Embryonic facial prominence (tissue), 1 donor: ENCODE data around the gene TMEM196.
"Not testable (repeated sequence)": the region's sequence is repeated elsewhere in the genome, so short reads cannot be mapped to it uniquely, and the experiment has no call there.

Experiments used
- DNase-seq: peaks from one replicate; pipeline ENCODE4 v3.0.0-alpha.2; 2016; ENCODE audit errors: extremely low spot score

TMEM196 gene

DNA sequence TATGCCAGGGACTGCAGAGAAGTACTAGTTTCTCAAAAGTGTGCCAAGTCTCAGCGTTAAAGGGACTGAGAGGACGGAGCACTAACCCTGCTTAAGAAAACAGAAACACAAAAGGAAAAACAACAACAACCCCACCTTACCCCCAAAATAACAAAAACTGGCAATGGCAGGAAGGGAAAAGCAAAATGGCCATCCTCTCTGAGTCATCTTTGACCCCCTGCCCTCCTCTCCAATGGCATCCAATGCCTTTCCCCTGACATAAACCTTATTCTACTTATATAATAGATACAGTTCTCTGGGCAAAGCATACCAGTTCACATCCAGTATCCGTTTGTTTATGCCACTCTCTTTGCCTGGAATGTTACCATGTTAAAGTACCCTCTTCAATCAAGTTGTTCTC, 66.2 kb downstream of the TMEM196 start:
- no peak for DNase-seq

GRCh38 chr7:19705663-19706062, 67.8 kb downstream of the TMEM196 start:
- DNase-seq: no peak

DNA sequence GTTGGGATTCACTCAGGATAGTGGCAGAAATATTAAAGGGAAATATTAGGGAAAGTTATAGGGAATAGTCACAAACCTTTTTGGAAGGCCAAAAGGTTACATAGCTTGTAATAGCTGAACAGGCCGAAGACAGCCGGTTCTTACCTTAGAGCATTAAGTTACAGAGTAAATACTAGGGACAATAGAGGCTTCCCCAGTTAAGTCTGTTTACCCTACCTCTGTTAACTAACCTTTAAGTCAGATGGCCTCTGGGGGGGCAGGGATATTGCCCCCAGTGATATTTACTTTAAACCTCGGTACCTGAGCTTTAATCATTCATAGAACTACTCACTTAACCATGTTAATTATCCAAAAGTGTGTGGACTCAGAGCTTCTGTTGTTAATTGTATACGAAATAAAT, 71.9 kb downstream of the TMEM196 start:
- no peak for DNase-seq

DNA sequence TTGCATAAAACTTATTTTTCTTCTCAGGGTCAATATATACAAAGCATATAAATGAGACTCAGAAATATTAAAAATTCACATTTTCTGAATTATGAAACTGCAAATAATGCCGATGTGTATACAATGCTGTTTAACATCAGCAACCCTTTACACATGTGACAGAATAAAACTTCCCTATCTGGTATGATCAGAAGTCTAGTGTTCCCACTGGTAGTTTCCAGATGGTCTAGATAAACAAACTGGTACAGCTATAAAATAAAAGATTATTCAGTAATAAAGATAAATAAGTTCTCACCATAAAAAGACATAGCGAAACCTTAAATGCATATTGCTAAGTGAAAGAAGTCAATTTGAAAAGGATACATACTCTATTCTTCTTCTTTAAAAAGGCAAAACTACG, 72.5 kb downstream of the TMEM196 start:
- DNase-seq: no peak

GRCh38 chr7:19698331-19698730, 75.1 kb downstream of the TMEM196 start:
- no peak for DNase-seq

DNA sequence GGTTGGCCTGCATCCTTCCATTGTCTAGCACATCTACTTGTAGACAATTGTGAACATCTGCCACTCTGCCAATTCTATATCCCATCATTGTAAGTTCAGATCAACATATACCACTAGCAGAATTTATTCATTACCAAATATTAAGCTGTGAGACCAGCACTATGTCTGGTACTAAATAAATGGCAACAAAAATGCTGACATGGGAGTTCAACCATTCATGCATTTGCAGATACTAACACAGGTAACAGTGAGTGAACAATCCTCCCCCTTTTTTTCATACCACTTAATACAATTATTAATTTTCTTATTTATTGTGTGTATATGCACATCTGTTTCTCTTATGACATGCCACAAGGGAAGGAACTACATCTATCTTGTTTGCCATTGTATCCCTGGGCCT, 76.5 kb downstream of the TMEM196 start:
- DNase-seq: no peak

GRCh38 chr7:19692111-19692828, 81.1 kb downstream of the TMEM196 start:
- no peak for DNase-seq

GRCh38 chr7:19690736-19691135, 82.7 kb downstream of the TMEM196 start:
- DNase-seq: no peak

GRCh38 chr7:19689130-19689529, 84.3 kb downstream of the TMEM196 start:
- DNase-seq: not testable (repeated sequence)

- no peak for DNase-seq
Observed at GRCh38 chr7:19681596-19681995, 91.8 kb downstream of the TMEM196 start.

DNA sequence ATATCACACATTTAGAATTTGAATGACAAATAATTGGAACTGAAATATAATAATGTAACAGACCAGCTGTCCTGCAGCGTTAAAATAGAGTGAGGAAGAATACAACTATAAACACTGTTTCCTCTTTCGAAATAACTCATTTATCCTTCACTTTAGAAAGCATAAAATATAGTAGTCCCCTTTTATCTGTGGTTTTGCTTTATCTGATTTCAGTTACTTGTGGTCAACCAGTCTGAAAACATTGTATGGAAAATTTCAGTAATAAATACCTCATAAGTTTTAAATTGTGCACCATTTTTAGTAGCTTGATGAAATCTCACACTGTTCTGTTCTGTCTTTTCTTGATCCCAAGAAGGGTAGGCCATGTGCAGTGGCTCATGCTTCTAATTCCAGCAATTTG, 96.2 kb downstream of the TMEM196 start:
- DNase-seq: no peak

DNA sequence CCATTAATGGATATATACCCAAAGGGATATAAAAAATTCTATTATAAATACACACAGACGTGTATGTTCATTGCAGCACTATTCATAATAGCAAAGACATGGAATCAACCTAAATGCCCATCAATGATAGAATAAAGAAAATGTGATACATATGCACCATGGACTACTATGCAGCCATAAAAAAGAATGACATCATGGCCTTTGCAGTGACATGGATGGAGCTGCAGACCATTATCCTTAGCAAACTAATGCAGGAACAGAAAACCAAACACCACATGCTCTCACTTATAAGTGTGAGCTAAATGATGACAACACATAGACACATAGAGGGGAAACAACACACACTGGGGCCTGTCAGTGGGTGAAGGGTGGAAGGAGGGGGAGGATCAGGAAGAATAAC, 97.6 kb downstream of the TMEM196 start:
- no peak for DNase-seq

DNA sequence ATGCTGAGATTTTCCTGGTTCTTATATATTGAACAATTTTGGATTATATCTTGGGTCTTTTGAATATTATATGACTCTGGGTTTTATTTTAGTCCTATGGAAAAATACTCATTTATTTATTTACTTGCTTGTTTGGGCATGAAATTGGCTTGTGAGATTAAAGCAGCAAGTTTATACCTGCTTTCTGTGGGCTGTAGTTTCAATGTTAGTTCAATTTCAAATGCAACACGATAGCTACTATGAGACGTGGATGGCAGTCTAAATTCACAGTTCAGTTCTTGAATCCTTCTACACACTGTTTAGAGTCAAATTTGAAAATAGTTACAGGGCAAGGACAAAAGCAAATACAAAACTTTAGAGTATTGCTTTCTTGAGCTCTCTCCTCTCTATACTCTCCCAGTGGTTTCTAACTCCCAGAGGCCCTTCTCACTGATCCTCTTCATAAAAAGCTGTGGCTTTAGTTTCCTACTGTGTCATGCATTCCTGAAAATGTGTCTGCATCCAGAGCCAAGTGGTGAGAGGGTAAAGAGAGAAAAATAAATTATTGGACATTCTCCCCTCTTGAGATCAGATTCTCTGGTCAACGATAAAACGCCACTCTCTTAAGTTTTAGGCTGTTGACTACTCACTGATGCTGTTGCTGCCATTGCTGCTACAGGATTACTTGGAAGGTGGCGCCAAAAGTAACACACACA, 99.0 kb downstream of the TMEM196 start:
- no peak for DNase-seq

DNA sequence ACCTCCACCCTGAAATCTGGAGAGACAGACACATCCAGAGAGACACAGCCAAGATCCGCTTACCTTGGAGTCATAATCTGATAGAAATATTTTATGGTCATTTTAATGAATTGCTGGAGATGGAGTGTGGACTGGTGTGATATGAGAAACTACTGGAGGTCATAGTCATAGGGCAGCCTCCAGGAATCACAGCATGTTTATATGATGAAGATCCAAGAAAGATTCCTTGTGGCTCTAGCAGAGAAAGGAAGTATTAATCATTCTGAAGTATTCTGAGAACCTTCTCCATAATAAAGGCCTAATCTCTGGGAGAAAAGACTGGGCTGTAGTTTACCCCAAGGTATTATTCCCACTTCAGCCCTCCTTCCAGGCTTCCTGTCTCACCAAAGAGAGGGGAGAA, 102.6 kb downstream of the TMEM196 start:
- DNase-seq: no peak
